ENCODE data around the gene SNCAIP.

DNA sequence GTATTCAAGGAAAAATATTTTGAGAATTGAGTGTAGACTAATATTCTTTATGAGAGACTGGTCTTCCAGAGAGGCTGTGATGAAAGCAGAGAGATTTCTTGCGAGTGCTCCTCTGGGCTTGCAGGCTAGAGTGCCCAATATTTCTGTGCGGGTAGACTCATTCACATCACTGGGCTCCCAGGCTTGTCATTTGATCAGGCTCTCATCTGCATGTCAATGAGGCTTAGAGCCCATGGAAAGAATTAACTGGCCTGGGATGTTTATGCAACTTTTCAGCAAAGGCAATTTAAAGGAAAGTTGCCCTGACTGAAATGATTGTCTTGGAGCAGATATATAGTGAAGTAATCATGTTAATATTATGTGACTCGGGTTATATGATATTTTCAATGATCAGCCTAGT is 42.3 kb downstream of the SNCAIP start:
- no peak for TF ChIP-seq POLR2AphosphoS5 (IDR thresholded peaks at IDR 0.05; ENCODE audit: low read depth, low read length)
- TF ChIP-seq POLR2A (IDR thresholded peaks at IDR 0.05; ENCODE audit: low read depth, low read length): no peak

Measured in GM12892 (cell line).